K562 treated with DMSO at 1 percent for 4 hours (cell line): ENCODE measurements around the gene COG3. TPM values are rescaled to one million over a fixed set of nuclear protein-coding genes. Genes with fewer than 3 reads are reported as not detected.

Experiments
- total RNA-seq: library from RNA; unstranded; fragments of 300-600 nt; gene quantifications from 2 replicates; pipeline ENCODE4 v1.2.3, GENCODE V29; 2022; ENCODE audit not compliant: insufficient read depth

COG3 gene
- 10.8 and 12.5 TPM in 2 replicates for total RNA-seq

GRCh38 chr13:45464687-45465453 is at the start of gene COG3:
TSS of gene COG3 (plus strand) at chr13:45464939. CDS start at chr13:45465037, 98 bp downstream.

GRCh38 chr13:45417790-45418534 is 46.8 kb upstream of the COG3 start, which contains the start of gene SLC25A30:
TSS of gene SLC25A30 (minus strand) at chr13:45418373. CDS start at chr13:45411425, 6,948 bp downstream.

Other genes with a start within 250 kb of the COG3 start
- gene TPT1, start 123.8 kb upstream of the COG3 start, total RNA-seq, result 3,047 and 3,166 TPM in 2 replicates
- 5.5 and 5.6 TPM in 2 replicates for gene SLC25A30, start 46.6 kb upstream of the COG3 start, total RNA-seq
- gene ERICH6B, start 150.8 kb downstream of the COG3 start, total RNA-seq, result not detected in 2 replicates
- not detected in 2 replicates for gene CBY2, start 237.4 kb downstream of the COG3 start, total RNA-seq